Activated CD4-positive, alpha-beta T cell treated with anti-CD3 and anti-CD28 coated beads for 36 hours (primary cell): Measurements from ENCODE around the gene PGM2. TPM values are rescaled to one million over a fixed set of nuclear protein-coding genes. Genes with fewer than 3 reads are reported as not detected.

Experiments
- ATAC-seq: fragments of 200-7000 bp; cut with Tn5 transposase; one replicate; pipeline ENCODE4 v1.10.0; 2021; ENCODE audit warnings: mild to moderate bottlenecking, moderate library complexity
- CTCF ChIA-PET: fragments of 350-600 bp; sonication (Branson Sonifier 250); formaldehyde crosslinking; loops from one replicate; lab custom pipeline; 2021; ENCODE audit warnings: antibody characterized with exemption; lab: Charles Lee
- POLR2A ChIA-PET: fragments of 350-600 bp; sonication (Branson Sonifier 250); formaldehyde crosslinking; loops from one replicate; lab custom pipeline; 2021; ENCODE audit warnings: antibody characterized with exemption, inconsistent platforms; lab: Charles Lee
- DNase-seq: peaks from one replicate; pipeline ENCODE4 v3.0.0-alpha.2; 2020
- H3K27ac Mint-ChIP-seq: one replicate; pipeline ENCODE4 v1.8.0; 2021; ENCODE audit warnings: mixed read lengths
- H3K27me3 Mint-ChIP-seq: one replicate; pipeline ENCODE4 v1.8.0; 2021; ENCODE audit warnings: mixed read lengths
- H3K36me3 Mint-ChIP-seq: one replicate; pipeline ENCODE4 v1.8.0; 2021; ENCODE audit warnings: low read depth, mixed read lengths
- H3K4me1 Mint-ChIP-seq: one replicate; pipeline ENCODE4 v1.8.0; 2021; ENCODE audit warnings: mixed read lengths
- H3K4me3 Mint-ChIP-seq: one replicate; pipeline ENCODE4 v1.8.0; 2021; ENCODE audit warnings: mild to moderate bottlenecking, moderate library complexity, mixed read lengths
- H3K9me3 Mint-ChIP-seq: one replicate; pipeline ENCODE4 v1.8.0; 2021; ENCODE audit warnings: low read depth, mixed read lengths
- intact Hi-C, 2 experiments: fragments of 100-400 bp; cut with DNase I in 1 of 2; cut with micrococcal nuclease in 1 of 2; formaldehyde crosslinking; loops; one replicate each; pipeline versions ENCODE4 v1.14.2 to v1.15.1; 2022 to 2024; cut with DNase I, micrococcal nuclease
- total RNA-seq, 2 experiments: library from RNA; stranded (reverse); gene quantifications; one replicate each; pipeline ENCODE4 v1.2.3, GENCODE V29; 2021

The PGM2 gene
- total RNA-seq, 2 experiments from 2014 or later: 54.1 to 60.1 TPM

- DNase-seq: no peak
- no peak overlapping the region for H3K27ac Mint-ChIP-seq
- CTCF ChIA-PET: interaction anchor here (0.7 to 1.0 kb wide), 3 partner anchors 10 to 233 kb away, joined by 3 to 5 read pairs (median 4); partner anchors contain the start of gene PGM2
- ATAC-seq: no peak
- H3K27me3 Mint-ChIP-seq: no peaks in the 10 kb centered on the region
- H3K4me1 Mint-ChIP-seq: peaks cover 34% of the 10 kb centered on the region
- H3K9me3 Mint-ChIP-seq: no peaks in the 10 kb centered on the region
- no peak overlapping the region for H3K4me3 Mint-ChIP-seq
- POLR2A ChIA-PET: no interaction called here
- intact Hi-C loops: no loop called here
- peaks cover 56% of the 10 kb centered on the region for H3K36me3 Mint-ChIP-seq
Measured at GRCh38 chr4:37836274-37836673, 9.8 kb downstream of the PGM2 start.

GRCh38 chr4:37836838-37837440, 10.5 kb downstream of the PGM2 start:
- Mint-ChIP-seq H3K9me3 (no peaks in the 10 kb centered on the region), H3K27me3 (no peaks in the 10 kb centered on the region), H3K27ac (peak overlapping the region; percentile 17), H3K4me3 (no peak overlapping the region), H3K4me1 (peaks cover 33% of the 10 kb centered on the region), H3K36me3 (peaks cover 54% of the 10 kb centered on the region)
- ChIA-PET POLR2A (interaction anchor here (0.6 kb wide), 1 partner anchor 167 kb away, joined by 14 read pairs; no protein-coding TSS in a partner anchor), CTCF (interaction anchor here (0.6 to 1.2 kb wide), 4 partner anchors 10 to 605 kb away, joined by 3 to 5 read pairs (median 3); no protein-coding TSS in a partner anchor)
- ATAC-seq (peak; percentile 36), DNase-seq (no peak)
- intact Hi-C loops: no loop called here

GRCh38 chr4:37837446-37837845, 11.0 kb downstream of the PGM2 start:
- no peak for DNase-seq
- Mint-ChIP-seq H3K4me3 (no peak overlapping the region), H3K27me3 (no peaks in the 10 kb centered on the region), H3K4me1 (peaks cover 31% of the 10 kb centered on the region), H3K36me3 (peaks cover 50% of the 10 kb centered on the region), H3K27ac (peak overlapping the region; percentile 17), H3K9me3 (no peaks in the 10 kb centered on the region)
- ChIA-PET POLR2A (no interaction called here), CTCF (interaction anchor here (0.6 to 1.2 kb wide), 3 partner anchors 10 to 604 kb away, joined by 3 to 5 read pairs (median 3); no protein-coding TSS in a partner anchor)
- peak; percentile 36 for ATAC-seq
- intact Hi-C loops: no loop called here

GRCh38 chr4:37839426-37839825, 12.9 kb downstream of the PGM2 start:
- intact Hi-C loops: no loop called here
- Mint-ChIP-seq H3K27me3 (no peaks in the 10 kb centered on the region), H3K9me3 (no peaks in the 10 kb centered on the region), H3K36me3 (peaks cover 61% of the 10 kb centered on the region), H3K27ac (no peak overlapping the region), H3K4me1 (peaks cover 31% of the 10 kb centered on the region), H3K4me3 (no peak overlapping the region)
- ATAC-seq (no peak), DNase-seq (no peak)
- ChIA-PET POLR2A (no interaction called here), CTCF (interaction anchor here (1.1 to 2.0 kb wide), 2 partner anchors 18 to 37 kb away, joined by 3 to 4 read pairs; no protein-coding TSS in a partner anchor)

- POLR2A ChIA-PET: interaction anchor here (0.6 kb wide), 1 partner anchor 20 kb away, joined by 7 read pairs; no protein-coding TSS in a partner anchor
- DNase-seq: no peak
- intact Hi-C loops: no loop called here
- Mint-ChIP-seq H3K4me1 (no peaks in the 10 kb centered on the region), H3K27me3 (no peaks in the 10 kb centered on the region), H3K9me3 (no peaks in the 10 kb centered on the region), H3K36me3 (peaks cover 50% of the 10 kb centered on the region), H3K4me3 (no peak overlapping the region), H3K27ac (no peak overlapping the region)
- ATAC-seq: no peak
- CTCF ChIA-PET: no interaction called here
Measured at GRCh38 chr4:37844204-37844603, 17.7 kb downstream of the PGM2 start.

- ATAC-seq (no peak), DNase-seq (no peak)
- no peaks in the 10 kb centered on the region for H3K27me3 Mint-ChIP-seq
- intact Hi-C loops: no loop called here
- H3K9me3 Mint-ChIP-seq: no peaks in the 10 kb centered on the region
- H3K4me3 Mint-ChIP-seq: no peak overlapping the region
- ChIA-PET POLR2A (no interaction called here), CTCF (interaction anchor here (0.6 kb wide), 1 partner anchor 285 kb away, joined by 4 read pairs; no protein-coding TSS in a partner anchor)
- no peak overlapping the region for H3K27ac Mint-ChIP-seq
- no peaks in the 10 kb centered on the region for H3K4me1 Mint-ChIP-seq
- H3K36me3 Mint-ChIP-seq: peaks cover 45% of the 10 kb centered on the region
Measured at GRCh38 chr4:37845201-37845600, 18.7 kb downstream of the PGM2 start.

GRCh38 chr4:37847311-37847884, 20.9 kb downstream of the PGM2 start:
- ChIA-PET POLR2A (no interaction called here), CTCF (interaction anchor here (0.8 kb wide), 1 partner anchor 344 kb away, joined by 6 read pairs; no protein-coding TSS in a partner anchor)
- DNase-seq (no peak), ATAC-seq (no peak)
- Mint-ChIP-seq H3K4me3 (no peak overlapping the region), H3K36me3 (peaks cover 46% of the 10 kb centered on the region), H3K9me3 (no peaks in the 10 kb centered on the region), H3K4me1 (no peaks in the 10 kb centered on the region), H3K27ac (no peak overlapping the region), H3K27me3 (no peaks in the 10 kb centered on the region)
- intact Hi-C loops: no loop called here

- Mint-ChIP-seq H3K27ac (no peak overlapping the region), H3K36me3 (peaks cover 26% of the 10 kb centered on the region), H3K4me1 (no peaks in the 10 kb centered on the region), H3K27me3 (no peaks in the 10 kb centered on the region), H3K4me3 (no peak overlapping the region), H3K9me3 (no peaks in the 10 kb centered on the region)
- intact Hi-C loops: no loop called here
- POLR2A ChIA-PET: interaction anchor here (1.2 kb wide), 1 partner anchor 44 kb away, joined by 3 read pairs; no protein-coding TSS in a partner anchor
- CTCF ChIA-PET: interaction anchor here (0.7 to 0.8 kb wide), 2 partner anchors 324 to 950 kb away, joined by 3 read pairs; no protein-coding TSS in a partner anchor
- ATAC-seq (no peak), DNase-seq (no peak)
Measured at GRCh38 chr4:37852376-37852775, 25.9 kb downstream of the PGM2 start.

GRCh38 chr4:37858112-37858511, 31.6 kb downstream of the PGM2 start:
- Mint-ChIP-seq H3K27me3 (no peaks in the 10 kb centered on the region), H3K4me1 (no peaks in the 10 kb centered on the region), H3K4me3 (no peak overlapping the region), H3K9me3 (no peaks in the 10 kb centered on the region), H3K36me3 (peaks cover 24% of the 10 kb centered on the region), H3K27ac (no peak overlapping the region)
- CTCF ChIA-PET: interaction anchor here (1.2 to 1.8 kb wide), 2 partner anchors 19 to 178 kb away, joined by 3 to 4 read pairs; no protein-coding TSS in a partner anchor
- POLR2A ChIA-PET: interaction anchor here (0.7 kb wide), 1 partner anchor 18 kb away, joined by 6 read pairs; no protein-coding TSS in a partner anchor
- no peak for DNase-seq
- no peak for ATAC-seq
- intact Hi-C loops: no loop called here

GRCh38 chr4:37858872-37859271, 32.4 kb downstream of the PGM2 start:
- intact Hi-C loops: no loop called here
- CTCF ChIA-PET: no interaction called here
- POLR2A ChIA-PET: no interaction called here
- Mint-ChIP-seq H3K4me3 (no peak overlapping the region), H3K9me3 (no peaks in the 10 kb centered on the region), H3K27ac (no peak overlapping the region), H3K4me1 (no peaks in the 10 kb centered on the region), H3K27me3 (no peaks in the 10 kb centered on the region), H3K36me3 (peaks cover 23% of the 10 kb centered on the region)
- no peak for ATAC-seq
- no peak for DNase-seq

- H3K4me3 Mint-ChIP-seq: no peak overlapping the region
- no peaks in the 10 kb centered on the region for H3K27me3 Mint-ChIP-seq
- H3K9me3 Mint-ChIP-seq: no peaks in the 10 kb centered on the region
- DNase-seq (no peak), ATAC-seq (no peak)
- no peak overlapping the region for H3K27ac Mint-ChIP-seq
- intact Hi-C loops: no loop called here
- POLR2A ChIA-PET: no interaction called here
- peaks cover 21% of the 10 kb centered on the region for H3K36me3 Mint-ChIP-seq
- H3K4me1 Mint-ChIP-seq: no peaks in the 10 kb centered on the region
- CTCF ChIA-PET: interaction anchor here (1.3 kb wide), 1 partner anchor 175 kb away, joined by 3 read pairs; no protein-coding TSS in a partner anchor
Measured at GRCh38 chr4:37860266-37860665, 33.8 kb downstream of the PGM2 start.
